ENCODE data around the gene IBTK.

DNA sequence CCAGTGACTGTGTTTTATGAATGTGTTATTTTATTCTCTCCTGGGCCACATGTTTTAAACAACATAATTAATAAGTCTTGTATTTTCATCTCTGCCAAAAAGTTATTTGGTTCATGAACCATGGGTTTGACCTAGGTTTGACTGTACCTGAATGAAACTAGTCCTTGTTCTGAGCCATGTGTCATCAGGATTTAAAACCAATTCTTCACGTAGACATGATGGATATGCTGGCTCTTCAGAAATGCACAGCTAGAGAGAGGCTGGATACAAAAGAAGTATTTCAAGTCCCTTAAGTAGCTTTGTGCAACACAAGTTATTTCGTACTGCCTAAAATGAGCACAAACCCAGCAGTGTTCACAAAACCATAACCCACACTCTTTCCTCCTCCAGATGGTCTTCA lies 116.1 kb downstream of the IBTK start:
- no peak for TF ChIP-seq CTCF (IDR thresholded peaks at IDR 0.05)
- no peak for TF ChIP-seq POLR2A (IDR thresholded peaks at IDR 0.05)
